Right lobe of liver (tissue), 6 donors: ENCODE results near the gene UGT1A9. TPM values are rescaled to one million over a fixed set of nuclear protein-coding genes. Genes with fewer than 3 reads are reported as not detected.
"Not testable (repeated sequence)": the region's sequence is repeated elsewhere in the genome, so short reads cannot be mapped to it uniquely, and the experiment has no call there.

Experiments used
- ATAC-seq, 4 donors: fragments of 200-7000 bp; cut with Tn5 transposase; one replicate each; pipeline ENCODE4 v1.9.1; 2020; ENCODE audit warnings: mild to moderate bottlenecking in 4 of 4, moderate library complexity in 4 of 4
- DNase-seq, 3 donors: peaks; one replicate each; pipeline ENCODE4 v3.0.0-alpha.2; 2020
- H3K27ac ChIP-seq, 3 donors: fragments of 200-600 bp; one replicate each; pipeline ENCODE4 v1.8.0; 2022
- H3K27me3 ChIP-seq, 2 donors: fragments of 200-600 bp; one replicate each; pipeline ENCODE4 v1.8.0; 2022
- H3K36me3 ChIP-seq, 4 donors: fragments of 200-600 bp; sonication (generic) in 1 of 4; one replicate each; pipeline versions ENCODE4 v1.5.1 to v1.8.0; 2017 to 2022; ENCODE audit warnings: control low read depth in 1 of 4
- H3K4me1 ChIP-seq, 4 donors: fragments of 200-600 bp; sonication (generic) in 1 of 4; one replicate each; pipeline versions ENCODE4 v1.5.1 to v1.8.0; 2017 to 2022; ENCODE audit warnings: control low read depth in 1 of 4
- H3K4me3 ChIP-seq, 3 donors: fragments of 200-600 bp; one replicate each; pipeline ENCODE4 v1.8.0; 2022
- H3K9me3 ChIP-seq, 4 donors: fragments of 200-600 bp; sonication (generic) in 1 of 4; one replicate each; pipeline versions ENCODE4 v1.5.1 to v1.8.0; 2017 to 2022; ENCODE audit warnings: control low read depth in 1 of 4
- CTCF ChIP-seq, 4 donors: fragments of 200-600 bp in 3 of 4; fragments of 450-650 bp in 1 of 4; IDR thresholded peaks; one replicate each; pipeline versions ENCODE4 v1.5.1 to v1.8.0; 2016 to 2022; ENCODE audit warnings: antibody characterized with exemption in 4 of 4, mild to moderate bottlenecking in 2 of 4
- POLR2A ChIP-seq: fragments of 450-650 bp; IDR thresholded peaks from one replicate; pipeline ENCODE4 v1.6.1; 2017; ENCODE audit warnings: antibody characterized with exemption, mild to moderate bottlenecking
- WGBS: methylation state at CpG from one replicate; pipeline ENCODE4 v1.1.6; 2018; ENCODE audit warnings: low coverage, low lambda C conversion rate; ENCODE audit not compliant: insufficient coverage; ENCODE audit errors: missing lambda C conversion rate; 5-methylcytosine and 5-hydroxymethylcytosine counted together
- intact Hi-C, 2 donors: fragments of 100-400 bp; cut with DNase I; formaldehyde crosslinking; loops; one replicate each; pipeline versions ENCODE4 v1.11.2 to v1.14.1; 2022
- total RNA-seq, 6 experiments: library from RNA; depleted of rRNA in 2 of 6; stranded (reverse); fragments of >200 nt in 2 of 6; fragmentation: NEBNext Ultra II Directional in 3 of 6; extraction: Animal tissue kit (Norgen Biotek cat#: 25700) in 3 of 6; gene quantifications; one replicate each; pipeline versions ENCODE4 v1.1.0 to v1.2.4, GENCODE V29; 2016 to 2023
- donor health status: DM: no; HTN: yes; CAD: no.
- donor health status: DM: no; HTN: no; CAD: no.
- donor health status: DM: no; HTN: no; CAD: no.
- donor health status: DM: no; HTN: yes; CAD: no.
- donor health status: DM: no; HTN: yes; CAD: no.

The UGT1A9 gene
- total RNA-seq, 6 experiments from 2014 or later: 91.6 to 365 (median 108) TPM

DNA sequence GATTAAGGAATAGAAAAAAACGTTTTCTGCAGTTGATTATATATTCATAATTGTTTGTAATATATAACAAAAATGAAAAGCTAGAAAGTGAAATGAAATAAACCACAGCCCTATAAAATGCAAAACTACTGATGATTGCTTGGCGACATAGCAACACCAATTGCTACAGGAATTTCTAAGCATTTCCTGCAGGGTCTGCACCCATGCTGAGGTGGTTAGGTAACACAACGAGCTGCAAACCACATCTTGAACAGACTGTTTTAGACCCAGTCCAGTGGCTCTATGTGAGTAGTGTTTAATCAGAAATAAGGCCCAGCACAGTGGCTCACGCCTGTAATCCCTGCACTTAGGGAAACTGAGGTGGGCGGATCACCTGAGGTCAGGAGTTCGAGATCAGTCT, 17.2 kb upstream of the UGT1A9 start:
- DNase-seq: no peak
- TF ChIP-seq POLR2A: no peak
- TF ChIP-seq CTCF (IDR thresholded peaks at IDR 0.05): no peak
- ATAC-seq: no peak
- no peak overlapping the region for H3K4me3 ChIP-seq
- H3K9me3 ChIP-seq: no peaks in the 10 kb centered on the region
- H3K27ac ChIP-seq: no peak overlapping the region
- 69% methylated on average over 6 of the region's 6 CpGs for WGBS
- intact Hi-C loops: no loop called here
- H3K27me3 ChIP-seq: no peaks in the 10 kb centered on the region
- peaks cover 0 to 19% (median 0%) of the 10 kb centered on the region in 4 donors for H3K4me1 ChIP-seq
- H3K36me3 ChIP-seq: no peaks in the 10 kb centered on the region

DNA sequence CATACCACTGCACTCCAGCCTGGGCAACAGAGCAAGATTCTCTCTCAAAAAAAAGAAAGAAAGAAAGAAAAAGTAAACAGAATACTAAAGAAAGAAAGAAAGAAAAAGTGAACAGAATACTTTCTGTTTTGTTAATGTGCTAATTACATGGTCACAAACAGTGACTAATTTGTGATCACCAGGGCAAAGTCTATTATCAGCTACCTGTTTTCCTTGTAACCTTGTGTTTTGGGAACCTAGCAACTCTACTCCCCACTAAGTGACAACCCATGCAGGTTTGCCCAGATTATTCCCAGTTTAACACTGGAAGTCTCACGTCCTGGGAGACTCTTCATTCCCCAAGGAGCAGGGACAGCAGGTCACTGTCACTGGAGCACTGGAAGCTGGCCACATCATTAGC, 16.7 kb upstream of the UGT1A9 start:
- no peak for DNase-seq
- Histone ChIP-seq H3K4me3 (no peak overlapping the region), H3K36me3 (no peaks in the 10 kb centered on the region), H3K4me1 (peaks cover 0 to 19% (median 0%) of the 10 kb centered on the region in 4 donors), H3K27me3 (no peaks in the 10 kb centered on the region), H3K27ac (no peak overlapping the region), H3K9me3 (no peaks in the 10 kb centered on the region)
- WGBS: 80% methylated on average over 1 of the region's 1 CpG
- ATAC-seq: peak in 1 of 4 donors; percentile 82
- intact Hi-C loops: no loop called here
- TF ChIP-seq CTCF (IDR thresholded peaks at IDR 0.05): no peak
- no peak for TF ChIP-seq POLR2A

GRCh38 chr2:233655943-233656342, 15.8 kb upstream of the UGT1A9 start:
- ATAC-seq, H3K27ac ChIP-seq, intact Hi-C loops, H3K36me3 ChIP-seq, H3K9me3 ChIP-seq, DNase-seq, H3K4me3 ChIP-seq, H3K27me3 ChIP-seq: not testable (repeated sequence)
- peaks cover 0 to 20% (median 0%) of the 10 kb centered on the region in 4 donors for H3K4me1 ChIP-seq
- 100% methylated on average over 3 of the region's 3 CpGs for WGBS

DNA sequence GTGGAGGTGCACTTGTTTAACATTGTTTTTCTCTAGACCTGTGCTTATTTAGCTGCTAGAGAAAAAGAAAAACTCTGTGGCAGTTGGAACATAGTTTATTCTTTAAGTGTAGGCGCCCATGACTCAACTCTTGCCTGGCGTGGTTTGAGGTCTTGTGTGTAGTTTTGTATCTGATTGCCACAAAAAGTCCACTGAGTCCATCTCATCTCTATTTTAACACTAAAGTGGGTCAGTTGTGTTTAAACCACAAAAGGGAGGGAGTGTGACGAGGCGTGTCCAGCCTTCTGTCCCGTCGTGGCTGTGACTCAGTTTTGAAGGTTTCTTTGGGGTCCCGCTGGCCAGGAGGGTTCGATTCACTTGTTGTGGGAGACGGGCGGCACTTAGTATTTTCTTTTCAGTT, 15.3 kb upstream of the UGT1A9 start:
- Histone ChIP-seq H3K4me1 (peaks cover 0 to 25% (median 0%) of the 10 kb centered on the region in 4 donors), H3K4me3 (no peak overlapping the region), H3K36me3 (no peaks in the 10 kb centered on the region), H3K27me3 (no peaks in the 10 kb centered on the region), H3K9me3 (no peaks in the 10 kb centered on the region), H3K27ac (no peak overlapping the region)
- intact Hi-C loops: no loop called here
- ATAC-seq (no peak), DNase-seq (no peak)
- WGBS: 91% methylated on average over 9 of the region's 10 CpGs
- TF ChIP-seq POLR2A (no peak), CTCF (IDR thresholded peaks at IDR 0.05) (no peak)

DNA sequence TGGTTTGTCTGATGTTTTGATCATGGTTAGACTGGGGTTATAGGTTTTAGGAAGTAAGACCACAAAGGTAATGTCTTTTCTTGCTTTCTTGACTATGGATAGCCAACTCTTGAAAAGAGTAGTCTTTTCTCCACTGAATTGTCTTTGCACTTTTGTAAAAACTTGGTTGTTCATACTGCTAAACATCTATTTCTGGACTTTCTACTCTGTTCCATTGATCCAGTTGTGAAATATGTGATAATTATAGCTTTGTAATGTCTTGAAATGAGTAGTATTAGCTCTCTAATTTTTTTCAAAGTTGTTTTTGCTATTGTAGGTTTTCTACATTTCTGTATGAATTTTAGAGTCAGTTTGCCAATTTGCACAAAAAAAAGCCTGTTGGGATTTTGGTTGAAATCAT, 13.1 kb upstream of the UGT1A9 start:
- intact Hi-C loops: no loop called here
- Histone ChIP-seq H3K27ac (peak overlapping the region in 1 of 3 donors; percentile 20), H3K4me3 (no peak overlapping the region), H3K36me3 (no peaks in the 10 kb centered on the region), H3K9me3 (no peaks in the 10 kb centered on the region), H3K4me1 (peaks cover 0 to 28% (median 2%) of the 10 kb centered on the region in 4 donors), H3K27me3 (no peaks in the 10 kb centered on the region)
- ATAC-seq (peak in 3 of 4 donors; percentile 53 to 69 (median 60)), DNase-seq (no peak)
- no peak for TF ChIP-seq POLR2A
- no peak for TF ChIP-seq CTCF (IDR thresholded peaks at IDR 0.05)
